SU-DHL-6 (cell line): ENCODE data around the gene NKAPL.

Experiments used
- H2AFZ ChIP-seq: fragments of 200-600 bp; sonication (generic); 2 replicates; pipeline ENCODE4 v1.6.1; 2014; ENCODE audit warnings: low read depth, mild to moderate bottlenecking, moderate library complexity, mixed read lengths, antibody characterized with exemption, low read length; ENCODE audit not compliant: severe bottlenecking
- H3F3A ChIP-seq: fragments of 200-600 bp; shearing (Covaris generic); 2 replicates; pipeline ENCODE4 v1.6.0; 2016; ENCODE audit warnings: antibody characterized with exemption, mild to moderate bottlenecking; ENCODE audit not compliant: insufficient read depth
- H3K27ac ChIP-seq: fragments of 200-600 bp; sonication (generic); 2 replicates; pipeline ENCODE4 v1.5.1; 2016; ENCODE audit warnings: low read depth, mild to moderate bottlenecking, low read length, moderate library complexity, mixed read lengths
- H3K27me3 ChIP-seq: fragments of 200-600 bp; sonication (generic), shearing (Covaris generic); 2 replicates; pipeline ENCODE4 v1.6.0; 2014; ENCODE audit warnings: mild to moderate bottlenecking, low read length
- H3K36me3 ChIP-seq: fragments of 200-600 bp; sonication (generic); 2 replicates; pipeline ENCODE4 v1.6.1; 2014; ENCODE audit warnings: mild to moderate bottlenecking, low read length, mixed read lengths
- H3K4me2 ChIP-seq: fragments of 300-600, 200-600 bp; shearing (Covaris generic), sonication (generic); 2 replicates; pipeline ENCODE4 v1.6.0; 2014; ENCODE audit warnings: low read length, low read depth, mild to moderate bottlenecking; ENCODE audit not compliant: poor library complexity, severe bottlenecking
- H3K4me3 ChIP-seq: fragments of 200-600 bp; sonication (generic); 2 replicates; pipeline ENCODE4 v1.5.1; 2014; ENCODE audit warnings: antibody characterized with exemption, low read length, mild to moderate bottlenecking, mixed read lengths; ENCODE audit not compliant: insufficient read depth, poor library complexity, severe bottlenecking
- H3K79me2 ChIP-seq: fragments of 200-600 bp; sonication (generic); 2 replicates; pipeline ENCODE4 v1.6.1; 2014; ENCODE audit warnings: mild to moderate bottlenecking, low read length, moderate library complexity; ENCODE audit not compliant: insufficient read depth
- H3K9ac ChIP-seq: fragments of 200-600 bp; sonication (generic); 2 replicates; pipeline ENCODE4 v1.7.0; 2014; ENCODE audit warnings: mild to moderate bottlenecking, low read length
- H3K9me2 ChIP-seq: fragments of 200-600 bp; sonication (generic); replicated peaks from 2 replicates; pipeline ENCODE4 v1.6.1; 2014; ENCODE audit warnings: low read length; ENCODE audit not compliant: insufficient read depth
- H3K9me3 ChIP-seq: fragments of 200-600 bp; sonication (generic); 2 replicates; pipeline ENCODE4 v1.6.1; 2014; ENCODE audit warnings: low read length, mixed read lengths; ENCODE audit not compliant: insufficient read depth
- H4K20me1 ChIP-seq: fragments of 200-600 bp; sonication (generic); 2 replicates; pipeline ENCODE4 v1.6.1; 2014; ENCODE audit warnings: low read depth, mild to moderate bottlenecking, antibody characterized with exemption, low read length, moderate library complexity, mixed read lengths
- EZH2phosphoT487 ChIP-seq: fragments of 200-600 bp; sonication (generic), shearing (Covaris generic); conservative IDR thresholded peaks from 2 replicates; pipeline ENCODE4 v1.6.1; 2018; ENCODE audit warnings: mild to moderate bottlenecking, antibody characterized with exemption, low read length, moderate library complexity, mixed read lengths
- TF ChIP-seq, protein P1 (sequence below): fragments of 200-600 bp; sonication (generic); IDR thresholded peaks from one replicate; pipeline ENCODE4 v1.5.1; 2017; ENCODE audit warnings: antibody characterized with exemption, mild to moderate bottlenecking, low read length, moderate library complexity; ENCODE audit not compliant: insufficient read depth, poor library complexity, severe bottlenecking

The NKAPL gene

DNA sequence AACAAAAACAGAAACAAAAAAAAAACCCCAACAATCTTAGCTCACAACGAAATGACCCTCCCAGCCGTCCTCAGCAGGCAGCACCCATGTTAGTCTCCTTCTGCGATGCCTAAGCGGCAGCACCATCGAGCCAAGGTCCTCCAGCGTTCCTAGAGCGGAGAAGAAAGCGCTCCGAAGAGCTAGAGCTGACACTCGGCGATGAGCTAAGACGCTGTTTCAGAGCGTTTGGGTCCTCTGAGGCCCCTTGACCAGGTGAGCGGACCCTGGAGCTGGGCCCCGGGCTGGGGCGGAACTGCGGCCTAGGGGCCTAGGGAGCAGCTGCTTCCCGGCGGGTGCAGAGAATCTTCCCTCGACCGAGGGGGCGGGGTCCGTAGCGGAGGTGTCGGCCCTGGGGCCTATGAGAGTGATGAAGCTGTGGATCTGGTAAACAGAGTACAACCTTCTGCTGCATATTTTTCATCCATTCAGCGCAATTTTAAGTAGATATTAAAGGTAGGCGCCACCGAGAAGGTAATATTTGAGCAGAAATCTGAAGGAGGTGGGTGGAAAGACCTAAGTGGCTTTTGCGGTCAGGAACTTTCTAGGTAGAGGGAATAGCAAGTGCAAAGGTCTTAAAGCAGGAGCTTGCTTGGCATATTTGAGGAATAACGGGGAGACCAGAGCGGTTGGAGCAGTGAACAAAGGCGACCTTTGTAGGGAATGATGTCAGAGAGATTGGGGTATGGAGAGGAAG, 8.0 kb downstream of the NKAPL start, which contains the start of gene ZSCAN26:
Gene ZSCAN26, plus strand, starts transcription at position 182 of the 733 bp plus-strand sequence. CDS start 4,777 bp downstream, outside the sequence.
- Histone ChIP-seq H3K27ac (peak within 1 kb of the TSS; percentile 28; the same call in 1 of the 2 replicates), H4K20me1 (no peaks in the 10 kb centered on the region), H3K9ac (peak within 1 kb of the TSS; percentile 65), H3K4me3 (peak within 1 kb of the TSS; percentile 79), H3K27me3 (no peaks in the 10 kb centered on the region), H3K4me2 (peak within 1 kb of the TSS; percentile 72), H3K79me2 (no peaks in the 10 kb centered on the region), H2AFZ (peak within 1 kb of the TSS; percentile 84), H3F3A (peaks cover 4% of the 10 kb centered on the region; the same call in 1 of the 2 replicates), H3K36me3 (no peaks in the 10 kb centered on the region), H3K9me3 (no peaks in the 10 kb centered on the region), H3K9me2 (no peaks in the 10 kb centered on the region)
- TF ChIP-seq EZH2phosphoT487: no peak
- TF ChIP-seq, protein P1, sequence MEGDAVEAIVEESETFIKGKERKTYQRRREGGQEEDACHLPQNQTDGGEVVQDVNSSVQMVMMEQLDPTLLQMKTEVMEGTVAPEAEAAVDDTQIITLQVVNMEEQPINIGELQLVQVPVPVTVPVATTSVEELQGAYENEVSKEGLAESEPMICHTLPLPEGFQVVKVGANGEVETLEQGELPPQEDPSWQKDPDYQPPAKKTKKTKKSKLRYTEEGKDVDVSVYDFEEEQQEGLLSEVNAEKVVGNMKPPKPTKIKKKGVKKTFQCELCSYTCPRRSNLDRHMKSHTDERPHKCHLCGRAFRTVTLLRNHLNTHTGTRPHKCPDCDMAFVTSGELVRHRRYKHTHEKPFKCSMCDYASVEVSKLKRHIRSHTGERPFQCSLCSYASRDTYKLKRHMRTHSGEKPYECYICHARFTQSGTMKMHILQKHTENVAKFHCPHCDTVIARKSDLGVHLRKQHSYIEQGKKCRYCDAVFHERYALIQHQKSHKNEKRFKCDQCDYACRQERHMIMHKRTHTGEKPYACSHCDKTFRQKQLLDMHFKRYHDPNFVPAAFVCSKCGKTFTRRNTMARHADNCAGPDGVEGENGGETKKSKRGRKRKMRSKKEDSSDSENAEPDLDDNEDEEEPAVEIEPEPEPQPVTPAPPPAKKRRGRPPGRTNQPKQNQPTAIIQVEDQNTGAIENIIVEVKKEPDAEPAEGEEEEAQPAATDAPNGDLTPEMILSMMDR: no peak

DNA sequence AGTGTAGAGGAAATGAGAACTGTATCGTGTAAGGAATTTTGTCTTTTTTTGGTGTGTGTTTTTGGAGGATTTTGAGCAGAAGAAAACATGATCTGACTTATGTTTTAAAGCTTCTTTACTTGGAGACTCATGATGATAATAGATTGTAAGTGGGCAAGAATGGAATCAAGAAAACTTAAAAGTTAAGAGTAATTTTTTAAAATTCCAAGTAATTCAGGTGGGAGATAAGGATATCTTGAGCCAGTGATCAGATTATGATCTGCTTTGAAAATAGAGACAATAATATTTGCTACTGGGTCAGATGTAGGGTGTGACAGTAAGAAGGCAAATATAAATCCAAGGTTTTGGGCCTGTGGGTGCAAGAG, 8.6 kb downstream of the NKAPL start:
- no peaks in the 10 kb centered on the region for H3K36me3 ChIP-seq
- no peaks in the 10 kb centered on the region for H3K9me2 ChIP-seq
- peaks cover 4% of the 10 kb centered on the region; the same call in 1 of the 2 replicates for H3F3A ChIP-seq
- no peaks in the 10 kb centered on the region for H3K9me3 ChIP-seq
- peak overlapping the region; percentile 65 for H3K9ac ChIP-seq
- TF ChIP-seq EZH2phosphoT487: no peak
- TF ChIP-seq, protein P1: no peak
- H3K79me2 ChIP-seq: no peaks in the 10 kb centered on the region
- peak overlapping the region; percentile 84 for H2AFZ ChIP-seq
- H3K4me2 ChIP-seq: peak overlapping the region; percentile 72
- H3K4me3 ChIP-seq: peak overlapping the region; percentile 79
- no peaks in the 10 kb centered on the region for H4K20me1 ChIP-seq
- no peak overlapping the region for H3K27ac ChIP-seq
- no peaks in the 10 kb centered on the region for H3K27me3 ChIP-seq

DNA sequence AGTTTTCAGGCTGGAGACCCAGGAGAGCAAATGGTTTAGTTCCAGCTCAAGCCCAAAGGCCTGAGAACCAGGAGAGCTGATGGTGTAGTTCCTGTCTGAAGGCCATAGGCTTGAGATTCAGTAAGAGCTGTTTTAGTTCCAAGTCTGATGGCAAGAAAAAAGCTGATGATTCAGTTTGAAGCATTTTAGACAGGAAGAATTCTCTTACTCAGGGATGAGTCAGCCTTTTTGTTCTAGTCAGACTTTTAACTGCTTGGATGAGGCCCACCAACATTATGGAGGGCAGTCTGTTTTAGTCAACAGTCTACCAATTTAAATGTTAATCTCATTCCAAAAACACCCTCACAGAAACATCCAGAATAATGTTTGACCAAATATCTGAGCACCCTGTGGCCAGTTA, 10.4 kb downstream of the NKAPL start:
- Histone ChIP-seq H3K27me3 (no peaks in the 10 kb centered on the region), H3K4me2 (no peak overlapping the region), H3K9me2 (no peaks in the 10 kb centered on the region), H4K20me1 (no peaks in the 10 kb centered on the region), H3K9ac (no peak overlapping the region), H3K9me3 (no peaks in the 10 kb centered on the region), H3K4me3 (no peak overlapping the region), H3K27ac (no peak overlapping the region), H3F3A (no peaks in the 10 kb centered on the region; the same call in 1 of the 2 replicates), H3K36me3 (no peaks in the 10 kb centered on the region), H3K79me2 (no peaks in the 10 kb centered on the region), H2AFZ (no peak overlapping the region)
- TF ChIP-seq, protein P1: no peak
- no peak for TF ChIP-seq EZH2phosphoT487
